Heart left ventricle (tissue), 13 donors: ENCODE results near the gene KRAS.

Source experiments
- POLR2A ChIP-seq, 2 donors: fragments of 450-650 bp; IDR thresholded peaks; one replicate each; pipeline ENCODE4 v1.6.1; 2017; ENCODE audit warnings: antibody characterized with exemption in 2 of 2, mild to moderate bottlenecking in 2 of 2, moderate library complexity in 2 of 2
- TF ChIP-seq, protein P1 (sequence below), 12 donors: fragments of 200-600 bp; sonication (generic) in 4 of 12; IDR thresholded peaks; one replicate each; pipeline versions ENCODE4 v1.5.0 to v1.8.0; 2018 to 2022; ENCODE audit warnings: antibody characterized with exemption in 12 of 12, mild to moderate bottlenecking in 5 of 12
- donor health status: ischemic (EF 13 %, LVEDD 7.1; RV severe dilation, severe dysfunction).
- donor health status: DM: no; HTN: yes; CAD: no.
- donor health status: DM: no; HTN: no; CAD: no.
- donor health status: ischemic (EF 25% LVEDD 6.9; RV normal size, moderate dysfunction).
- donor health status: ischemic (EF 25% LVEDD 5.7; RV mildly dilated, moderate dysfunction).
- donor health status: ischemic (EF 35%, LVEDD 5.7; RV mildly dilated, moderate dysfunction).
- donor health status: nonischemic (EF 11% LVEDD 7.7; RV severe dilation, severe dysfunction).
- donor health status: DM: yes; HTN: yes; CAD: no.
- donor health status: PGD.
- donor health status: ischemic (EF 29% LVEDD 5.4; RV normal size, mild dysfunction).
- donor health status: nonischemic (EF 23%, LVEDD 6.1; RV moderate dilation, normal function).

DNA sequence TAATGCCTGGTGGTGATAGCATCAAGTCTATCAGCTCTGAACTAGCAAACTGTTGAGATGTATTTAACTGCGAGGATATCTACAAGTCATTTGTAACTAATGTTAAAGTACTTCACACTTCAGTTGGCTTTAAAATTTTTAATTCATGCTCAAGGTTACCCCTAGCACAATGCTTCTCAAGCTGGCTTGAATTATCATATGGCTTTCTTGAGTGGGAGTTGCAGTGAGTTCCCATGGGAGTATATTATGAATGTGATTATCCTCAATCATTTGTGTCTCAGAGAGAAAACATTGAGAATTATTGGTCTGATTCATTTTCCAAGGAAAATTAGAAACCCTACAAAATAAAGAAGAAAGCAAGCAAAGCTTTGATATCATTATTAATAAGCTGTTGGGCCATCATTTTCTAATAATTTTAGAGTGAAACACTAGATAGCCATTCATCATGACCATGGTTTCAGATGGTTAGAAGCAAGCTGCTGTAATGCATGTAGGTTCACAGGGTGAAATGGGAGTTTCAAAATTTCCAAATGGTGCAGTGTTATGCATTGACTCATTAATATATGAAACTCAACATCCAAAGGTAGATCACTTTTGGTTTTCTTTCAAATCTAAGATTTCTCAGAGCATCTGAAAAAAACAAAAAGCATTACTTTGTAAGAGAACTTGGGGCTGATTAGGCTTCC, 11.8 kb upstream of the KRAS start:
- no peak for TF ChIP-seq POLR2A (IDR thresholded peaks at IDR 0.05)
- TF ChIP-seq, protein P1, sequence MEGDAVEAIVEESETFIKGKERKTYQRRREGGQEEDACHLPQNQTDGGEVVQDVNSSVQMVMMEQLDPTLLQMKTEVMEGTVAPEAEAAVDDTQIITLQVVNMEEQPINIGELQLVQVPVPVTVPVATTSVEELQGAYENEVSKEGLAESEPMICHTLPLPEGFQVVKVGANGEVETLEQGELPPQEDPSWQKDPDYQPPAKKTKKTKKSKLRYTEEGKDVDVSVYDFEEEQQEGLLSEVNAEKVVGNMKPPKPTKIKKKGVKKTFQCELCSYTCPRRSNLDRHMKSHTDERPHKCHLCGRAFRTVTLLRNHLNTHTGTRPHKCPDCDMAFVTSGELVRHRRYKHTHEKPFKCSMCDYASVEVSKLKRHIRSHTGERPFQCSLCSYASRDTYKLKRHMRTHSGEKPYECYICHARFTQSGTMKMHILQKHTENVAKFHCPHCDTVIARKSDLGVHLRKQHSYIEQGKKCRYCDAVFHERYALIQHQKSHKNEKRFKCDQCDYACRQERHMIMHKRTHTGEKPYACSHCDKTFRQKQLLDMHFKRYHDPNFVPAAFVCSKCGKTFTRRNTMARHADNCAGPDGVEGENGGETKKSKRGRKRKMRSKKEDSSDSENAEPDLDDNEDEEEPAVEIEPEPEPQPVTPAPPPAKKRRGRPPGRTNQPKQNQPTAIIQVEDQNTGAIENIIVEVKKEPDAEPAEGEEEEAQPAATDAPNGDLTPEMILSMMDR (IDR thresholded peaks at IDR 0.05) = no peak
